ENCODE results near the gene LINC00632.

GRCh38 chrX:140756941-140757340 lies 47.4 kb downstream of the LINC00632 start:
- TF ChIP-seq POLR2A (IDR thresholded peaks at IDR 0.05): no peak
- no peak for TF ChIP-seq POLR2AphosphoS5 (IDR thresholded peaks at IDR 0.05)

All from spleen (tissue), 3 donors.